Caco-2 (cell line): Measurements from ENCODE around the gene LAT. TPM values are rescaled to one million over a fixed set of nuclear protein-coding genes. Genes with fewer than 3 reads are reported as not detected.
A peak's percentile ranks its signal among the peaks of the same experiment; 100 is the strongest.

Experiments
- BruUV-seq: library from RNA; stranded (reverse); fragments of 400-500 nt; replicated peaks from 2 replicates; lab custom pipeline; 2021; lab: Mats Ljungman, UMichigan
- CTCF ChIA-PET: fragments of 300-600 bp; sonication (Branson Sonifier 250); formaldehyde crosslinking; loops from one replicate; lab custom pipeline; 2022; ENCODE audit warnings: antibody characterized with exemption; lab: Charles Lee
- POLR2A ChIA-PET: fragments of 300-600 bp; sonication (Branson Sonifier 250); formaldehyde crosslinking; loops from one replicate; lab custom pipeline; 2022; ENCODE audit warnings: antibody characterized with exemption; lab: Charles Lee
- DNase-seq, 2 experiments: peaks; one replicate each; pipeline versions ENCODE4 v3.0.0 to v3.0.0-alpha.2; 2020 to 2022
- H3K27me3 ChIP-seq: replicated peaks from 2 replicates; pipeline ENCODE4 v1.6.0; 2011; ENCODE audit warnings: low read length; ENCODE audit not compliant: control insufficient read depth, insufficient read depth
- H3K36me3 ChIP-seq: 2 replicates; pipeline ENCODE4 v1.5.1; 2011; ENCODE audit warnings: low read length; ENCODE audit not compliant: control insufficient read depth, insufficient read depth
- H3K4me1 ChIP-seq: fragments of 250-450 bp; sonication (Bioruptor Pico); 2 replicates; pipeline ENCODE4 v1.5.1; 2020; ENCODE audit warnings: mild to moderate bottlenecking
- H3K4me3 ChIP-seq: 2 replicates; pipeline ENCODE4 v1.5.1; 2011; ENCODE audit warnings: low read depth, mild to moderate bottlenecking, control low read depth, low read length
- H3K9me3 ChIP-seq: fragments of 250-450 bp; sonication (Bioruptor Pico); 2 replicates; pipeline ENCODE4 v1.5.1; 2020; ENCODE audit warnings: mild to moderate bottlenecking, moderate library complexity
- H3K27ac Mint-ChIP-seq: one replicate; pipeline ENCODE4 v1.8.0; 2022; ENCODE audit warnings: mixed read lengths; ENCODE audit not compliant: unreplicated experiment
- H3K27me3 Mint-ChIP-seq: one replicate; pipeline ENCODE4 v1.8.0; 2022; ENCODE audit warnings: mixed read lengths; ENCODE audit not compliant: insufficient read depth, unreplicated experiment
- H3K36me3 Mint-ChIP-seq: one replicate; pipeline ENCODE4 v1.8.0; 2022; ENCODE audit warnings: mild to moderate bottlenecking, mixed read lengths; ENCODE audit not compliant: insufficient read depth, unreplicated experiment
- H3K4me1 Mint-ChIP-seq: one replicate; pipeline ENCODE4 v1.8.0; 2022; ENCODE audit warnings: low read depth, mixed read lengths; ENCODE audit not compliant: unreplicated experiment
- H3K4me3 Mint-ChIP-seq: one replicate; pipeline ENCODE4 v1.8.0; 2022; ENCODE audit warnings: mild to moderate bottlenecking, moderate library complexity, mixed read lengths; ENCODE audit not compliant: unreplicated experiment
- H3K9me3 Mint-ChIP-seq: one replicate; pipeline ENCODE4 v1.8.0; 2022; ENCODE audit warnings: mixed read lengths; ENCODE audit not compliant: unreplicated experiment
- CTCF ChIP-seq, 2 experiments: fragments of 200-600 bp in 1 of 2; IDR thresholded peaks; 1 replicate in 1 of 2; 2 replicates in 1 of 2; pipeline versions ENCODE4 v1.5.1 to v1.8.0; 2011 to 2022; ENCODE audit warnings: antibody characterized with exemption in 1 of 2, control low read depth in 1 of 2, inconsistent platforms in 1 of 2, low read depth in 1 of 2, low read length in 1 of 2, mild to moderate bottlenecking in 1 of 2, moderate library complexity in 1 of 2; ENCODE audit not compliant: insufficient read depth in 1 of 2, severe bottlenecking in 1 of 2, unreplicated experiment in 1 of 2
- intact Hi-C: fragments of 100-400 bp; cut with micrococcal nuclease; formaldehyde crosslinking; loops from one replicate; pipeline ENCODE4 v1.10.0; 2022; ENCODE audit not compliant: unreplicated experiment
- total RNA-seq: library from RNA; stranded (reverse); gene quantifications from 2 replicates; pipeline ENCODE4 v1.2.3, GENCODE V29; 2022

LAT gene
- total RNA-seq, 1 experiment from 2014 or later, result 3.2 TPM

- Histone ChIP-seq H3K9me3 (no peaks in the 10 kb centered on the region), H3K4me3 (no peak overlapping the region), H3K4me1 (no peaks in the 10 kb centered on the region), H3K27me3 (no peaks in the 10 kb centered on the region), H3K36me3 (peaks cover 1% of the 10 kb centered on the region)
- DNase-seq, result no peak
- BruUV-seq, result no TSS peak
- Mint-ChIP-seq H3K9me3 (no peaks in the 10 kb centered on the region), H3K27ac (no peak overlapping the region), H3K4me1 (peaks cover 1% of the 10 kb centered on the region), H3K4me3 (no peak overlapping the region), H3K27me3 (no peaks in the 10 kb centered on the region), H3K36me3 (peaks cover 17% of the 10 kb centered on the region)
- POLR2A ChIA-PET, result no interaction called here
- no peak for TF ChIP-seq CTCF (IDR thresholded peaks at IDR 0.05; ENCODE audit: insufficient read depth in 1 of 2, low read depth in 1 of 2, low read length in 1 of 2, severe bottlenecking in 1 of 2, unreplicated experiment in 1 of 2)
- CTCF ChIA-PET, result no interaction called here
- intact Hi-C loops, result no loop called here
Observed at GRCh38 chr16:28983644-28984043, 1.2 kb upstream of the LAT start.

- Histone ChIP-seq H3K36me3 (peaks cover 1% of the 10 kb centered on the region), H3K4me3 (no peak overlapping the region), H3K4me1 (no peaks in the 10 kb centered on the region), H3K27me3 (no peaks in the 10 kb centered on the region), H3K9me3 (no peaks in the 10 kb centered on the region)
- BruUV-seq, result TSS peak; percentile 40
- intact Hi-C loops, result no loop called here
- H3K9me3 Mint-ChIP-seq, result no peaks in the 10 kb centered on the region
- no peak overlapping the region for H3K4me3 Mint-ChIP-seq
- no peaks in the 10 kb centered on the region for H3K27me3 Mint-ChIP-seq
- H3K36me3 Mint-ChIP-seq, result peaks cover 20% of the 10 kb centered on the region
- no peaks in the 10 kb centered on the region for H3K4me1 Mint-ChIP-seq
- no peak overlapping the region for H3K27ac Mint-ChIP-seq
- TF ChIP-seq CTCF (IDR thresholded peaks at IDR 0.05; ENCODE audit: insufficient read depth in 1 of 2, low read depth in 1 of 2, low read length in 1 of 2, severe bottlenecking in 1 of 2, unreplicated experiment in 1 of 2), result no peak
- CTCF ChIA-PET, result interaction anchor here (1.2 kb wide), 1 partner anchor 10 kb away, joined by 3 read pairs; no protein-coding TSS in a partner anchor
- DNase-seq, result no peak
- POLR2A ChIA-PET, result no interaction called here
Observed at GRCh38 chr16:28984091-28984490, 761 bp upstream of the LAT start.

- ChIA-PET CTCF (interaction anchor here (1.2 kb wide), 1 partner anchor 12 kb away, joined by 3 read pairs; no protein-coding TSS in a partner anchor), POLR2A (no interaction called here)
- Histone ChIP-seq H3K36me3 (peaks cover 1% of the 10 kb centered on the region), H3K4me1 (no peaks in the 10 kb centered on the region), H3K4me3 (no peak overlapping the region), H3K9me3 (no peaks in the 10 kb centered on the region), H3K27me3 (no peaks in the 10 kb centered on the region)
- no peaks in the 10 kb centered on the region for H3K27me3 Mint-ChIP-seq
- no peaks in the 10 kb centered on the region for H3K4me1 Mint-ChIP-seq
- no peak for TF ChIP-seq CTCF (IDR thresholded peaks at IDR 0.05; ENCODE audit: insufficient read depth in 1 of 2, low read depth in 1 of 2, low read length in 1 of 2, severe bottlenecking in 1 of 2, unreplicated experiment in 1 of 2)
- BruUV-seq, result no TSS peak
- intact Hi-C loops, result no loop called here
- H3K27ac Mint-ChIP-seq, result no peak overlapping the region
- H3K36me3 Mint-ChIP-seq, result peaks cover 13% of the 10 kb centered on the region
- DNase-seq, result no peak
- no peak overlapping the region for H3K4me3 Mint-ChIP-seq
- no peaks in the 10 kb centered on the region for H3K9me3 Mint-ChIP-seq
Observed at GRCh38 chr16:28985211-28986041, 574 bp downstream of the LAT start.
